IPS-NIHi7 (cell line): ENCODE results near the gene DSG4.

Experiments used
- DNase-seq: peaks from one replicate; pipeline ENCODE4 v3.0.0; 2012; ENCODE audit warnings: mixed read lengths; ENCODE audit errors: extremely low spot score

Gene DSG4

GRCh38 chr18:31447530-31448191 is 71.1 kb downstream of the DSG4 start, which contains the start of gene DSG3:
Gene DSG3, plus strand, starts transcription at chr18:31447741. Its CDS starts 137 bp downstream, at chr18:31447878.
- DNase-seq, result peak; percentile 26

- no peak for DNase-seq
Observed at GRCh38 chr18:31450409-31450808, 73.8 kb downstream of the DSG4 start.

GRCh38 chr18:31451625-31452024 is 75.0 kb downstream of the DSG4 start:
- DNase-seq, result no peak

DNA sequence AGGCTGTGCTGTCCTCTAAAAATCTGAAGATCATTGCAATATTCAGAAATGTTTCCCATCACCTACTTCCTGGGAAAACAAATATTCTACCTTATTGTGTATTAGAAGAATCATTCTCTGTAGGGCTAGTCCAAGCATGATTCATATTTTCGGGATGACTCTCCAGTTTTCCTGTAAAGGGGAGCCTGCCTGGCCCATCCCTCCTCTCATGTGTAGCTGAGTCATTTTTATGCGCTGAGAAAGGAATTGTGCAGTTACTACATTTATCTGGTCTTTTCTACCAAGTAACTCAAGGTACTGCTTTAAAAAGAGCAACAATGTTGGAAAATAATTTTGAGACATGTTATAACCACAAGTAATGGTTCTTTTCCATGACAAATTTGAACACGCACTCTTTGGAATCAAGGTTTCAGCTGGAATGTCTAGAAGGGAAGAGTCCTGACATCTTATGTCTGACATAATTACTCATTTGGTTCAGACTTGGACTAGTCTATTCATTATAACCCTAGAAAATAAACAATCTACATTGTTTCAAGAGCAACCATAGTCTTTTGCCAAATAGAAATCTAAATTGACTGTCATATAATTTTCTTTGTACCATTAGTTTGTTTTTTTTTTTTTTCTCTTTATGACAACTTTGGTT is 77.6 kb downstream of the DSG4 start:
- DNase-seq, result no peak
